ENCODE results near the gene ZNF526.

The ZNF526 gene

GRCh38 chr19:42219812-42220750 lies at the start of gene ZNF526:
TSS of gene ZNF526 (plus strand) at chr19:42220312. CDS start at chr19:42224404, 4,092 bp downstream.
- peak; percentile 97 for DNase-seq (ENCODE audit: low spot score)

- DNase-seq (ENCODE audit: low spot score) = no peak
Measured at GRCh38 chr19:42170715-42171114, 49.4 kb upstream of the ZNF526 start.

- DNase-seq (ENCODE audit: low spot score) = peak; percentile 5
Measured at GRCh38 chr19:42172261-42172660, 47.9 kb upstream of the ZNF526 start.

- no peak for DNase-seq (ENCODE audit: low spot score)
Measured at GRCh38 chr19:42173695-42174094, 46.4 kb upstream of the ZNF526 start.

- no peak for DNase-seq (ENCODE audit: low spot score)
Measured at GRCh38 chr19:42174188-42174587, 45.9 kb upstream of the ZNF526 start.

GRCh38 chr19:42174958-42175734 lies 45.0 kb upstream of the ZNF526 start:
- no peak for DNase-seq (ENCODE audit: low spot score)

GRCh38 chr19:42175952-42176648 lies 44.0 kb upstream of the ZNF526 start:
- DNase-seq (ENCODE audit: low spot score) = peak; percentile 4

GRCh38 chr19:42176649-42176989 lies 43.5 kb upstream of the ZNF526 start:
- DNase-seq (ENCODE audit: low spot score) = no peak

- DNase-seq (ENCODE audit: low spot score) = peak; percentile 63
Measured at GRCh38 chr19:42176990-42177685, 43.0 kb upstream of the ZNF526 start.

GRCh38 chr19:42177686-42178019 lies 42.5 kb upstream of the ZNF526 start:
- no peak for DNase-seq (ENCODE audit: low spot score)

GRCh38 chr19:42178791-42179674 lies 41.1 kb upstream of the ZNF526 start:
- no peak for DNase-seq (ENCODE audit: low spot score)

- peak; percentile 67 for DNase-seq (ENCODE audit: low spot score)
Measured at GRCh38 chr19:42184401-42184861, 35.7 kb upstream of the ZNF526 start.

- peak; percentile 47 for DNase-seq (ENCODE audit: low spot score)
Measured at GRCh38 chr19:42185277-42185676, 34.8 kb upstream of the ZNF526 start.

- DNase-seq (ENCODE audit: low spot score) = no peak
Measured at GRCh38 chr19:42188665-42189064, 31.4 kb upstream of the ZNF526 start.

- DNase-seq (ENCODE audit: low spot score) = no peak
Measured at GRCh38 chr19:42189133-42189532, 31.0 kb upstream of the ZNF526 start.

GRCh38 chr19:42191330-42191729 lies 28.8 kb upstream of the ZNF526 start:
- DNase-seq (ENCODE audit: low spot score) = no peak

- DNase-seq (ENCODE audit: low spot score) = peak; percentile 96
Measured at GRCh38 chr19:42191855-42192254, 28.3 kb upstream of the ZNF526 start.

- no peak for DNase-seq (ENCODE audit: low spot score)
Measured at GRCh38 chr19:42193294-42193693, 26.8 kb upstream of the ZNF526 start.

GRCh38 chr19:42193706-42194105 lies 26.4 kb upstream of the ZNF526 start:
- no peak for DNase-seq (ENCODE audit: low spot score)
